Panc1 (cell line): Measurements from ENCODE around the gene SCUBE3. TPM values are rescaled to one million over a fixed set of nuclear protein-coding genes. Genes with fewer than 3 reads are reported as not detected.

Source experiments
- ATAC-seq: fragments of 200-7000 bp; cut with Tn5 transposase; 2 replicates; pipeline ENCODE4 v1.9.1; 2020; ENCODE audit warnings: mild to moderate bottlenecking, moderate library complexity
- BruUV-seq: library from RNA; stranded (reverse); fragments of 400-500 nt; replicated peaks from 2 replicates; lab custom pipeline; 2021; lab: Mats Ljungman, UMichigan
- CTCF ChIA-PET: fragments of 300-600 bp; sonication (Branson Sonifier 250); formaldehyde crosslinking; loops from one replicate; lab custom pipeline; 2022; ENCODE audit warnings: antibody characterized with exemption; lab: Charles Lee
- POLR2A ChIA-PET: fragments of 300-600 bp; sonication (Branson Sonifier 250); formaldehyde crosslinking; loops from one replicate; lab custom pipeline; 2022; ENCODE audit warnings: antibody characterized with exemption; lab: Charles Lee
- DNase-seq: peaks from one replicate; pipeline ENCODE4 v3.0.0-alpha.2; 2010; ENCODE audit warnings: low read depth, low spot score
- H3K27ac ChIP-seq: 2 replicates; pipeline ENCODE4 v1.5.1; 2011; ENCODE audit warnings: mild to moderate bottlenecking, low read length, inconsistent platforms
- H3K27me3 ChIP-seq: fragments of 200-500 bp; sonication (Bioruptor generic); 2 replicates; pipeline ENCODE4 v1.6.0; 2014; ENCODE audit warnings: low read length, inconsistent platforms; ENCODE audit not compliant: control insufficient read depth, insufficient read depth
- H3K36me3 ChIP-seq: fragments of 200-500 bp; sonication (Bioruptor generic); 2 replicates; pipeline ENCODE4 v1.5.1; 2014; ENCODE audit warnings: inconsistent platforms, mild to moderate bottlenecking, low read length, moderate library complexity; ENCODE audit not compliant: control insufficient read depth, insufficient read depth
- H3K4me1 ChIP-seq: 2 replicates; pipeline ENCODE4 v1.5.1; 2011; ENCODE audit warnings: inconsistent platforms, mild to moderate bottlenecking, low read length, moderate library complexity; ENCODE audit not compliant: control insufficient read depth, insufficient read depth
- H3K4me3 ChIP-seq, 2 experiments: 2 replicates each; pipeline ENCODE4 v1.5.1; 2011 to 2012; ENCODE audit warnings: low read depth in 2 of 2, low read length in 2 of 2, mild to moderate bottlenecking in 2 of 2, inconsistent platforms in 1 of 2, moderate library complexity in 1 of 2
- H3K9me3 ChIP-seq: fragments of 200-500 bp; sonication (Bioruptor generic); 2 replicates; pipeline ENCODE4 v1.5.1; 2014; ENCODE audit warnings: low read depth, mild to moderate bottlenecking, inconsistent platforms, low read length, moderate library complexity; ENCODE audit not compliant: control insufficient read depth, insufficient read depth
- POLR2AphosphoS5 ChIP-seq: IDR thresholded peaks from 2 replicates; pipeline ENCODE4 v1.6.1; 2012; ENCODE audit warnings: mild to moderate bottlenecking, low read depth, low read length, moderate library complexity
- REST ChIP-seq, 2 experiments: IDR thresholded peaks; 2 replicates each; pipeline ENCODE4 v1.6.1; 2011 to 2012; ENCODE audit warnings: low read depth in 2 of 2, control low read depth in 1 of 2, low read length in 1 of 2, mild to moderate bottlenecking in 1 of 2, moderate library complexity in 1 of 2; ENCODE audit not compliant: insufficient read depth in 1 of 2
- SIN3A ChIP-seq: IDR thresholded peaks from 2 replicates; pipeline ENCODE4 v1.6.1; 2012; ENCODE audit warnings: low read depth, mild to moderate bottlenecking, low read length, moderate library complexity, borderline replicate concordance; ENCODE audit not compliant: insufficient read depth
- TCF7L2 ChIP-seq: IDR thresholded peaks from 2 replicates; pipeline ENCODE4 v1.6.1; 2011; ENCODE audit warnings: mild to moderate bottlenecking, low read depth, low read length, inconsistent platforms
- in situ Hi-C: cut with HindIII; loops from 2 replicates; pipeline ENCODE4 v1.10.0; 2016; ENCODE audit warnings: low sequenced_read_pairs, low pct_unique_long_range_greater_than_20kb
- intact Hi-C: fragments of 100-400 bp; cut with micrococcal nuclease; formaldehyde crosslinking; loops from one replicate; pipeline ENCODE4 v1.10.0; 2022; ENCODE audit not compliant: unreplicated experiment
- total RNA-seq: library from RNA; stranded (reverse); gene quantifications from one replicate; pipeline ENCODE4 v1.2.1, GENCODE V29; 2021; ENCODE audit not compliant: unreplicated experiment
- TF ChIP-seq, protein P1 (sequence below): fragments of 450-650 bp; IDR thresholded peaks from 2 replicates; pipeline ENCODE4 v1.5.1; 2017; ENCODE audit warnings: mild to moderate bottlenecking

Gene SCUBE3
- total RNA-seq, 1 experiment from 2014 or later: 1.6 TPM

DNA sequence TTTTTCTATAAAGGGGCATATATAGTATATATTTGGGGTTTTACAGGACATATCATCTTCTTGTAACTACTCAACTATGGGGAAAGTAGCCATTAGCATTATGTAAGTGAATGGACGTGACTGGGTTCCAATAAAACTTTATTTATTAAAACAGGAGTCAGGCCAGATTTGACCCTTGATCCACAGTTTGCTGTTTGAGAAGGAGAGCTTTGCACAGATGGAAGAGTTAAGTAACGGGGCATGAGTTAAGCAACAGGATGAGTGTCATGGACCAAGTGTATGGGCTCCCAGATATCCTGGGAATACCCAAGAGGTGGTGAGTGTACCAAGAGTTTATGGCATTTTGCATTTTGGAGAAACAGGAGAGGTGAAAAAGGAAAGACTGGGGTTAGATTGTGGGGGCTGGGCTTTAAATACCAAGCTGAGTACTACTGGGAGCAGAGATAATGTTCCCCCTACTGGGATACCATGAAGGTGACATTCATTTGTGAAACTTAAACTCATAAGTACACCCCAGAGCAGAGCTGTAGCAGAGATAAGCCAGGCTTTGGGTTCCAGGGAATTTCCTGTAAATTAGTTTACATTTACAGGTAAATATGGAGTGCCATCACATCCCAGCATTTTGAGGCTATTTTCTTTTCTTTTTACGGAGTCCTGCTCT is 18.5 kb upstream of the SCUBE3 start:
- peaks cover 3% of the 10 kb centered on the region; the same call in 1 of the 2 replicates for H3K9me3 ChIP-seq
- BruUV-seq: no TSS peak
- no peak for ATAC-seq
- no peaks in the 10 kb centered on the region for H3K36me3 ChIP-seq
- ChIA-PET POLR2A (no interaction called here), CTCF (no interaction called here)
- no peak for DNase-seq
- no peaks in the 10 kb centered on the region for H3K4me1 ChIP-seq
- H3K27me3 ChIP-seq: no peaks in the 10 kb centered on the region
- TF ChIP-seq, protein P1, sequence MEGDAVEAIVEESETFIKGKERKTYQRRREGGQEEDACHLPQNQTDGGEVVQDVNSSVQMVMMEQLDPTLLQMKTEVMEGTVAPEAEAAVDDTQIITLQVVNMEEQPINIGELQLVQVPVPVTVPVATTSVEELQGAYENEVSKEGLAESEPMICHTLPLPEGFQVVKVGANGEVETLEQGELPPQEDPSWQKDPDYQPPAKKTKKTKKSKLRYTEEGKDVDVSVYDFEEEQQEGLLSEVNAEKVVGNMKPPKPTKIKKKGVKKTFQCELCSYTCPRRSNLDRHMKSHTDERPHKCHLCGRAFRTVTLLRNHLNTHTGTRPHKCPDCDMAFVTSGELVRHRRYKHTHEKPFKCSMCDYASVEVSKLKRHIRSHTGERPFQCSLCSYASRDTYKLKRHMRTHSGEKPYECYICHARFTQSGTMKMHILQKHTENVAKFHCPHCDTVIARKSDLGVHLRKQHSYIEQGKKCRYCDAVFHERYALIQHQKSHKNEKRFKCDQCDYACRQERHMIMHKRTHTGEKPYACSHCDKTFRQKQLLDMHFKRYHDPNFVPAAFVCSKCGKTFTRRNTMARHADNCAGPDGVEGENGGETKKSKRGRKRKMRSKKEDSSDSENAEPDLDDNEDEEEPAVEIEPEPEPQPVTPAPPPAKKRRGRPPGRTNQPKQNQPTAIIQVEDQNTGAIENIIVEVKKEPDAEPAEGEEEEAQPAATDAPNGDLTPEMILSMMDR: no peak
- TF ChIP-seq TCF7L2: no peak
- no peak for TF ChIP-seq POLR2AphosphoS5
- no peak for TF ChIP-seq SIN3A
- TF ChIP-seq REST (IDR thresholded peaks at IDR 0.05; ENCODE audit: insufficient read depth in 1 of 2, low read depth in 2 of 2, low read length in 1 of 2): no peak
- no peak overlapping the region for H3K4me3 ChIP-seq
- intact Hi-C loops (no loop called here), in situ Hi-C loops (no loop called here)
- H3K27ac ChIP-seq: no peak overlapping the region

DNA sequence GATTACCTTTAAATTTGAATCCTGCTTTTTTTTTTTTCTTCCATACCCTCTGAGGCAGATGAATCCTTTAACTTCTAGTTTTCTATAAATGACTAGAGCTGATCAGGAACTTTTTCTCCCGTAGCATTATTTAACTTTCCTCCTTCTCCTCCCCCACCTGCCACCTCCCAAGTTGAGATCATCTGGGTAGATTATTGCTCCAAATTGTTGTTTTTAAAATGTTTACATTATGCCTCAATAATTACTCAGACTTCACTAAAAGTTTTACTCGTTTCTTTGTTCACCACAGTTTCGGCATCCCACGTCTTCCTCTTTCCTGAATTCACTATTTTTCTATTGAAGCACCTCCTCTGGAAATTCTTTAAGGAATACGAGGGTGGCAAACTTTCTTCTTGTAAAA is 16.6 kb upstream of the SCUBE3 start:
- intact Hi-C loops (no loop called here), in situ Hi-C loops (no loop called here)
- TF ChIP-seq SIN3A (no peak), REST (IDR thresholded peaks at IDR 0.05; ENCODE audit: insufficient read depth in 1 of 2, low read depth in 2 of 2, low read length in 1 of 2) (no peak), POLR2AphosphoS5 (no peak), TCF7L2 (no peak)
- TF ChIP-seq, protein P1: no peak
- Histone ChIP-seq H3K4me1 (peaks cover under 1% of the 10 kb centered on the region; the same call in 1 of the 2 replicates), H3K27ac (no peak overlapping the region), H3K36me3 (no peaks in the 10 kb centered on the region), H3K4me3 (no peak overlapping the region), H3K9me3 (peaks cover 3% of the 10 kb centered on the region; the same call in 1 of the 2 replicates), H3K27me3 (no peaks in the 10 kb centered on the region)
- DNase-seq (no peak), ATAC-seq (no peak)
- ChIA-PET CTCF (interaction anchor here (0.8 kb wide), 1 partner anchor 10 kb away, joined by 3 read pairs; no protein-coding TSS in a partner anchor), POLR2A (interaction anchor here (0.8 kb wide), 1 partner anchor 638 kb away, joined by 6 read pairs; no protein-coding TSS in a partner anchor)
- no TSS peak for BruUV-seq
